ENCODE data around the gene UBALD2.

UBALD2 gene

DNA sequence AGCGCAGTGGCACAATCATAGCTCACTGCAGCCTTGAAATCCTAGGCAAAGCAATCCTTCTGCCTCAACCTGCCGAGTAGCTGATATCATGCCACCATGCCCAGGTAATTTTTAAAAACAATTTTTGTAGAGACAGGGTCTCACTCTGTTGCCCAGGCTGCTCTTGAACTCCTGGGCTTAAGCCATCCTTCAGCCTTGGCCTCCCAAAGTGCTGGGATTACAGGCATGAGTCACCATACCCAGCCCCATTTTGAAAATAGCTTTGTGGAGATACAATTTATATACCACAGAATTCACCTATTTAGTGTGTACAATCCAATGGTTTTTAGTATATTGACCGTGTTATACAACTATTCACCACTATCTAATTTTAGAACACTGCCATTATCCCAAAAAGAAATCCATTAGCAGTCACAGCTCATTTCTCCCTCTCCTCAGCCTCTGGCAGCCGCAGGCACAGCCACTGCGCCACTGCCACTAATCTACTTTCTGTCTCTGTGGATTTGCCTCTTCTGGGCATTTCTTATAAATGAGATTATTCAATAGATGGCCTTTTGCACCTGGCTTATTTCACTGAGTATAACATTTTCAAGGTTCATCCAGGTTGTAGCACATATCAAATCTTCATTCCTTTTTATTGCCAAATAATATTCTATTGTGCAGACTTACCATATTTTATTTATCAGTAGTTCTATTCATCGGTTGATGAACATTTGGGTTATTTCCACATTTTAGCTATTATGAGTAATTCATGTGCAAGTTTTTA, 31.4 kb upstream of the UBALD2 start:
- TF ChIP-seq, protein P1, sequence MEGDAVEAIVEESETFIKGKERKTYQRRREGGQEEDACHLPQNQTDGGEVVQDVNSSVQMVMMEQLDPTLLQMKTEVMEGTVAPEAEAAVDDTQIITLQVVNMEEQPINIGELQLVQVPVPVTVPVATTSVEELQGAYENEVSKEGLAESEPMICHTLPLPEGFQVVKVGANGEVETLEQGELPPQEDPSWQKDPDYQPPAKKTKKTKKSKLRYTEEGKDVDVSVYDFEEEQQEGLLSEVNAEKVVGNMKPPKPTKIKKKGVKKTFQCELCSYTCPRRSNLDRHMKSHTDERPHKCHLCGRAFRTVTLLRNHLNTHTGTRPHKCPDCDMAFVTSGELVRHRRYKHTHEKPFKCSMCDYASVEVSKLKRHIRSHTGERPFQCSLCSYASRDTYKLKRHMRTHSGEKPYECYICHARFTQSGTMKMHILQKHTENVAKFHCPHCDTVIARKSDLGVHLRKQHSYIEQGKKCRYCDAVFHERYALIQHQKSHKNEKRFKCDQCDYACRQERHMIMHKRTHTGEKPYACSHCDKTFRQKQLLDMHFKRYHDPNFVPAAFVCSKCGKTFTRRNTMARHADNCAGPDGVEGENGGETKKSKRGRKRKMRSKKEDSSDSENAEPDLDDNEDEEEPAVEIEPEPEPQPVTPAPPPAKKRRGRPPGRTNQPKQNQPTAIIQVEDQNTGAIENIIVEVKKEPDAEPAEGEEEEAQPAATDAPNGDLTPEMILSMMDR (IDR thresholded peaks at IDR 0.05; ENCODE audit: insufficient read depth, low read depth, low read length, missing control alignments) = no peak
- no peak overlapping the region for H3K4me3 ChIP-seq (ENCODE audit: low read length)
- no peak for DNase-seq (ENCODE audit: low read depth)

DNA sequence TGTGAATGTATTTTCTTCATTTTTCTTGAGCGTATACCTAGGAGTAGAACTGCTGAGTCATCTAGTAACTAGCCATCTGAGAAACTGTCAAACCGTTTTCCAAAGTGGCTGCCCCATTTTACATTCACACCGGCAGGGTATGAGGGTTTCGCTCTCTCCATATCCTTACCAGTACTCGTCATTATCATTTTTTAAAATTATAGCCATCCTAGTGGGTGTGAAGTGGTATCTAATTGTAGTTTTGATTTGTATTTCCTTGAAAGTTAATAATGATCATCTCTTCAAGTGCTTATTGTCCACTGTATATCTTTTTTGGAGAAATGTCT, 30.8 kb upstream of the UBALD2 start:
- H3K4me3 ChIP-seq (ENCODE audit: low read length) = no peak overlapping the region
- TF ChIP-seq, protein P1 (IDR thresholded peaks at IDR 0.05; ENCODE audit: insufficient read depth, low read depth, low read length, missing control alignments) = no peak
- DNase-seq (ENCODE audit: low read depth) = no peak

DNA sequence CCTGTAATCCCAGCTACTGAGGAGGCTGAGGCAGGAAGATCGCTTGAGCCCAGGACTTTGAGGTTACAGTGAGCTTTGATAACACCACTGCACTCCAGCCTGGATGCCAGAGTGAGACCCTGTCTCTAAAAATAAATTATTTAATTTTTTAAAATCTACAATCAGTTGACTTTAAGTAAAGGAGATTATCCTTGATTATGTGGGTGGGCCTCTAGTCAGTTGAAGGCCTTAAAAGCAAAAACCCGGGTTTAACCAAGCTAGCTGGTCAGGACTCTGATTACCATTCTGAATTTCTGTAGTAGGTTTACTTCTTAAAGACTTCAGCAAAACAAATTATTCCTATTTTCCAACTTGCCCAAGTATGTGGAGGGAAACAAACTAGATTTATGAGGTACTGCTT, 29.3 kb upstream of the UBALD2 start:
- no peak for DNase-seq (ENCODE audit: low read depth)
- no peak overlapping the region for H3K4me3 ChIP-seq (ENCODE audit: low read length)
- TF ChIP-seq, protein P1 (IDR thresholded peaks at IDR 0.05; ENCODE audit: insufficient read depth, low read depth, low read length, missing control alignments) = no peak

DNA sequence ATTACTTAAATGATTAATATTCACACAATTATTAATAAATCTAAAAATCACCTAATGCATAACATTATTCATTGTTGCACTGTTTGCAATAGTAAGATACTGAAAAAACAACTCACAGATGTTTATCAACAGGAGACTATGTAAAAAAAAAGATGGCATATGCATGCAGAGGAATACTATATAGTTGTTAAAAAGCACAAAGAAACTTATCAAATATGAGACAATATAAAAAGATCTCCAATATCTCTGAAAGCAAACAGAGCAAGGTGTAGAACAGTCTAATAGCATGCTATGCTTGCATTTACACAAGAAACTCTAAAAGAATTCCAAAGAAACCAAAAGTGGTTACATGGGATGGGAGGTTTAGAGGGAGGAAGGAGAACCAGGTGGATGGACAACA, 28.5 kb upstream of the UBALD2 start:
- DNase-seq (ENCODE audit: low read depth) = no peak
- H3K4me3 ChIP-seq (ENCODE audit: low read length) = no peak overlapping the region
- TF ChIP-seq, protein P1 (IDR thresholded peaks at IDR 0.05; ENCODE audit: insufficient read depth, low read depth, low read length, missing control alignments) = no peak

DNA sequence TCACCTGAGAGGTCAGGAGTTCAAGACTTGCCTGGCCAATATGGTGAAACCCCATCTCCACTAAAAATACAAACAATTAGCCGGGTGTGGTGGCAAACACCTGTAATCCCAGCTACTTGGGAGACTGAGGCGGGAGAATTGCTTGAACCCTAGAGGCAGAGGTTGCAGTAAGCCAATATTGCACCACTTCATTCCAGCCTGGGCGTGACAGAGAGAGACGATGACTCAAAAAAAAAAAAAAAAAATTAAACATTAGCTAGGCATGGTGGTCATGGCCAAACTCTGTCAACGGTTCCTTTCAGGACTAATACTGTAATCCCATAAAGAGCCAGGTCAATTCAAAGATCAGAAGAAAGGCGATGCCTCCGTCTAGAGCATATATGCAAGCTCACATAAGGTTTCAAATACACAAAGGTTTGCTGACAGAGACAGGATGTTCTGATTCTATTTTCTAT, 27.3 kb upstream of the UBALD2 start:
- H3K4me3 ChIP-seq (ENCODE audit: low read length) = no peak overlapping the region
- TF ChIP-seq, protein P1 (IDR thresholded peaks at IDR 0.05; ENCODE audit: insufficient read depth, low read depth, low read length, missing control alignments) = no peak
- DNase-seq (ENCODE audit: low read depth) = peak; percentile 60

DNA sequence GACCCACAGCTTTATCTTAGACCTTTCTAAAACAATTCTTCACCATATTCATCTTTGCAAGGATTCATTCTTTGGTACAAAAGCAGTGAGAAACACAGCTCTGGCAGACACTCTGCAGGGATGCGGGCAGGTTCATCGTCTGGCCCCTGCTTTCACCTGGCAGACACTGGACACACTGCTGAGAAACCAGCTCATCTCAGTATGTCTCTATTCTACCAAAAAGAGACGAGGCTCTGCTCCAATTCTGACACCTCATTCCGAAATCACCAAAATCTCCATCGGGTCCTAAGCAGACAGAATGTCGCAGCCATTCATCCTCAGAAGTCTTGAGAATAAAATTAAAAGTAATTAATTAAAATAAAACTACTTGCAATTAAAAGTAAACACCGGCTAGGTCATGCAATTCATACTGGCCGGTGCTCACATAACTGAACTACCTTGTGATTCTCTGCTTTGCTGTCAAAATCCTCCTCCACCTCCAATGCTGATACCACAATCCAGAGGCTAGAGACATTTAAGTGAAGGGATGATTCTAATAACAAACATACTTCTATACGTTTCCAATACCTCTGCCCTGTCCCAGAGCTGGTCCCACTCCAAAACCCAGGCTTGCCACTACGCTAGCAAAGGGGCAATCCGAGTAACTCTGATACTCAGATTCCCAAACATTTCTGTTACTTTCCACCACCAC, 26.2 kb upstream of the UBALD2 start:
- no peak overlapping the region for H3K4me3 ChIP-seq (ENCODE audit: low read length)
- TF ChIP-seq, protein P1 (IDR thresholded peaks at IDR 0.05; ENCODE audit: insufficient read depth, low read depth, low read length, missing control alignments) = no peak
- no peak for DNase-seq (ENCODE audit: low read depth)
